Astrocyte (in vitro differentiated cells and primary cell): ENCODE results near the gene PIK3C3.

Experiments
- EZH2 ChIP-seq: IDR thresholded peaks from 2 replicates; pipeline ENCODE4 v1.6.1; 2012; ENCODE audit warnings: mild to moderate bottlenecking, low read length, inconsistent platforms; ENCODE audit not compliant: insufficient read depth
- TF ChIP-seq, protein P1 (sequence below): IDR thresholded peaks from 2 replicates; pipeline ENCODE4 v1.5.1; 2011; ENCODE audit warnings: low read depth, mild to moderate bottlenecking, inconsistent platforms, low read length, moderate library complexity; ENCODE audit not compliant: insufficient read depth

DNA sequence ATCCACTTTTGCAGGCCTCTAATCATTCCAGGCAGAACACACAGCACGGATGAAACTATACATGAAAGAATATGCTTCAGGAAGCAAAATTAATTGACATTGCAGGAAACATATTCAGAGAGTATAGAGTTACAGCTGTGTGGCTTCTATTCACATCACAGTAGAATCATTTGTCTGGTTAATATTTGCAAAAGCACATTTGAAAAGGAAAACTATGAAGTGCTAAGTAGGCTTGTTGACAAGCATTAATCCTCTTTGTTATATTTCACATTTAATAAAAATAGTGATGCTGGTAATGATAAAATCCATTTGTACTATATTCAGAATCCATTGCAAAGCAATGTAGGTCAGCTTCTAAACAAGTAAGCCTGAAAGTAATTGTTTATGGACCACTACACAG, 32.2 kb upstream of the PIK3C3 start:
- TF ChIP-seq, protein P1, sequence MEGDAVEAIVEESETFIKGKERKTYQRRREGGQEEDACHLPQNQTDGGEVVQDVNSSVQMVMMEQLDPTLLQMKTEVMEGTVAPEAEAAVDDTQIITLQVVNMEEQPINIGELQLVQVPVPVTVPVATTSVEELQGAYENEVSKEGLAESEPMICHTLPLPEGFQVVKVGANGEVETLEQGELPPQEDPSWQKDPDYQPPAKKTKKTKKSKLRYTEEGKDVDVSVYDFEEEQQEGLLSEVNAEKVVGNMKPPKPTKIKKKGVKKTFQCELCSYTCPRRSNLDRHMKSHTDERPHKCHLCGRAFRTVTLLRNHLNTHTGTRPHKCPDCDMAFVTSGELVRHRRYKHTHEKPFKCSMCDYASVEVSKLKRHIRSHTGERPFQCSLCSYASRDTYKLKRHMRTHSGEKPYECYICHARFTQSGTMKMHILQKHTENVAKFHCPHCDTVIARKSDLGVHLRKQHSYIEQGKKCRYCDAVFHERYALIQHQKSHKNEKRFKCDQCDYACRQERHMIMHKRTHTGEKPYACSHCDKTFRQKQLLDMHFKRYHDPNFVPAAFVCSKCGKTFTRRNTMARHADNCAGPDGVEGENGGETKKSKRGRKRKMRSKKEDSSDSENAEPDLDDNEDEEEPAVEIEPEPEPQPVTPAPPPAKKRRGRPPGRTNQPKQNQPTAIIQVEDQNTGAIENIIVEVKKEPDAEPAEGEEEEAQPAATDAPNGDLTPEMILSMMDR, result no peak
- TF ChIP-seq EZH2, result no peak
